Fibroblast of upper back skin (primary cell): ENCODE measurements around the gene TELO2.

ENCODE experiments used
- DNase-seq: peaks from one replicate; pipeline ENCODE4 v3.0.0-alpha.2; 2013

The TELO2 gene

GRCh38 chr16:1524366-1524765 is 31.2 kb downstream of the TELO2 start:
- no peak for DNase-seq

DNA sequence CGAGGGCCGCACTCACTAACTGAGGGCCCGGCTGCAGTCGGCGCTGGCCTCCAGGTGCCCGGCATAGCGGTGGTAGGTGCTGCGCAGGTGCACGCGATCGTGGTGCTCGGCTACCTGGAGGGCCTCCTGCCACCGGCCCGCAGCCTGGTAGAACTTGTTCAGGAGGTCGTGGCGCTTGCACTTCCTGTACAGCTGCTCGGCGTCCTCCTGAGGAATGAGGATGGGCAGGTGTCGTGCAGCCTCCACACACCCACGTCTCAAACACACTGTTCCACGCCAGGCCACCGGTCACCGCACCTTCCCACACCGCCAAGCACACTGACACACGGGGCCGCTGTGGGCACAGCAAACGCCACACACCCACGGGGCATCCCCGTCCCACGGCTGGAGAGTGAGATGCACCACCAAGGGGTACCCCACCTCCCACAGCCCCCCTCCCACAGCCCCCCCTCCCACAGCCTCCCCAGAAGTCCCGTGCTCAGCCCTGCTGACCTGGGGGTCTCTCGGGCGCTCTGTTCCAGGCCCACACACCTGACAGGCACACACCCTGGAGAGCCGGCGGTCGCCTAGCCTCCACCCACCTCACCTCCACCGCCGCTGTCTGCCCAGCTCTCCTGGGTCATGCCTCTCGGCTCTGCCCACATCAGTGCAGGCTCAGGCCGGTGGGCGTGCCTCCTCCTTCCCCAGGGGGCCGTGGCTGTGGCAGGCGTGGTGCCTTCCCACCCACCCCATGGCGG is 32.9 kb downstream of the TELO2 start:
- no peak for DNase-seq

DNA sequence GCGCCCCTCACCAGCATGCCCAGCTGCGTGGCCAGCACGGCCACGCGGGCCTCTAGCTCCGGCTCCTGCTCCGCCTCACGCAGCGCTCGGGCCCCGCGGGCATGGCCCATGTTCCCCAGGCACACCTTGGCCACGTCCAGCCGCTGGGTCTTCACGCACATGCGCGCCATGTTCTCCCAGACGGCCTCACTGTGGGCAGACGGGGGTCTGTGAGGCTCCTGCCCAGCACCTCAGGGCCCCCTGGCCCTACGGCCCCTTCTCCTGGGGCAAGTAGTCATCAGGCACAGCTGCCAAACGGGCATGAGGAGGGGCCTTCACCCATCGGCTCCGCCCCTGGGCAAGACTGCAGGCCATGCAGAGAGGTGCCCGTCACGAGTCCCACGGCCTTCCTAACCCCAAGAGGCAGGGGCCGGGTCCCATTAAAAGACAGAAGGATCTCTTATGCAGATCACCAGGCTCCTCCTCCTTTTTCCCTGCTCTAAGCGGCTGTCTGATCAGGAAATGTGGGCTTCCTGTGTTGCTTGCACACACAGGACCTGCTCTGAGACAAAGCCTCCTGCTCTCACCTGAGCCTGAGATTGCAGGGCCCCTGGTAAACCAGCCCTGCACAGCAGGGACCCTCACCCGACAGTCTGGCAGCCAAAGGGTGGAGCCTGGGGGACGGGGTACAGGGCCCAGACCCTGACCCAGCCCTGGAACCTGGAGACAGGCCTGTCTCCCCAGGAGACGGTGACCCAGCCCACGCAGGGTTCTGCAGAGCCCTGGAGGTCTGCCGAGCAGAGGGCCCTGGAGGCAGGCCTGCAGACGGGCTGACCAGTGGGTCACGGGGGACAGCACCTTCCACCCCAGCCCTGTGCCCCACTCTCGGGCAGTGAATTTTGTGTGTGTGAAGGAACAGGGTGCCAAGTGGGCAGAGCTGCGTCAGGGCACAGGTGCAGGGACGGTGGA is 33.7 kb downstream of the TELO2 start:
- no peak for DNase-seq

DNA sequence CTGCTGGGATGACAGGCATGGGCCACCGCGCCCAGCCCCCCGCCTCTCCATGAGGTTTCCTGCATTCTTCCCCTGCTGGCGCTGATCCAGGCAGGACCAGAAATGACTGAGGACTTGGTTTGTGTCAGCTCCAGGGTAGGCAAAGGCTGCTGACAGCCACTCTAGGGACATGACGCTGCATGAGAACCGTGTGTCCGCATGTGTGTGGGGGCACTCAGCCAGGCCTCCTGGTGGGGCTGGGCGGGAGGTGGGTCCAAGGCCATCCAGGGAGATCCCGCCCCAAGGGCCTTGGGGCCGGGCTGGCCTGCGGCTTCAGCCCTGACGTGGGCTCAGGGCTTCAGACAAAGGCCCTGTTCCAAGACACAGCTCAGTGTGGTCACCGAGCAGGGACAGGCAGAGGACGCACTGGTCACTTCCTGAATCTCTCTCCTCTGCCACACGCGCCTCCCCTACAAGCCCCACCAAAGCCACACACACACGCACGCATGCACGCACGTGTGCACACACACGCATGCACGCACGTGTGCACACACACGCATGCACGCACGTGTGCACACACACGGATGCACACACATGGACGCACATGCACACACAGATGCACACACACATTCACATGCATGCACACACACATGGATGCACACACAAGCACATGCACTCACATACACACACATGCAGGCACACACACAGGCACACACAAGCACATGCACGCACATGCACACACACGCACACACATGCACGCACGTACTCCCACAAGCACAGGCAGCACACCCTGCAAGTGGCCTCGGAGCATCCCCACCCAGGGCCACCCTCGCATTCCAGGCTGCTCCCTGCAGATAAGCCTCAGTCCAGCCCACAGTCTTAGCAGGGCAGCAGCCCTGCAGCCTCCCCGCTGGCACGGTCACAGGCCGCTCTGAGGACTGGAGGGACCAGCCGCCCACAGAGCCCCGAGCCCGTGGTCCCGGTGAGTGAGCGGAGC is 35.0 kb downstream of the TELO2 start:
- peak; percentile 47 for DNase-seq

DNA sequence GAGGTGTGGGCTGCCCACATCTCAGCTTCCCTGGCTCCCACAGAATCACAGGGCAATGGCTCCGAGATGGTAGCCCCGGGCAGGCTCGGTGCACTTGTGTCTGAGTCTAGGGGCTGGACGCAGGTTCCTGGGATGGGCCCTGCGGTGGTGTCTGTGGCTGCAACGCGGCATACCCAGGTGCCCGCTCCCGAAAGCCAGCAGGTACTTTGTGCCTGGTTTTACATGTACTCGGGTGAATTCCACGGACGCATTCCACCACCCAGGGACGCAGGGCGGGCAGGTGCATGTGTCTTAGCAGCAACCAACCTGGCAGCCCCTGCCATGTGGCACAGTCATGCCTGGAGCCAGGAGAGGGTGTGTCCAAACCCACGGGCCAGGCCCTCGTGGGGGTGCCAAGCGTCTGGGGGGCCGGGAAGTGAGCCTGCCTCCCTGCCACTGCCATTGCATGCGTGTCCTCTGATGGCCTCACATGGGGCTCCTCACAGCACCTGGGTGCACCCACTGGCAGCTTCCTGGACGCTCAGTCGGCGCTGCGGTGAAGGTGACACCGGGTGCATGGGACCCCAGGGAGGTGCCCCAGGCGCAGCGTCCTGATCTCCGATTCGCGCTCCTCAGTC is 35.9 kb downstream of the TELO2 start:
- no peak for DNase-seq

DNA sequence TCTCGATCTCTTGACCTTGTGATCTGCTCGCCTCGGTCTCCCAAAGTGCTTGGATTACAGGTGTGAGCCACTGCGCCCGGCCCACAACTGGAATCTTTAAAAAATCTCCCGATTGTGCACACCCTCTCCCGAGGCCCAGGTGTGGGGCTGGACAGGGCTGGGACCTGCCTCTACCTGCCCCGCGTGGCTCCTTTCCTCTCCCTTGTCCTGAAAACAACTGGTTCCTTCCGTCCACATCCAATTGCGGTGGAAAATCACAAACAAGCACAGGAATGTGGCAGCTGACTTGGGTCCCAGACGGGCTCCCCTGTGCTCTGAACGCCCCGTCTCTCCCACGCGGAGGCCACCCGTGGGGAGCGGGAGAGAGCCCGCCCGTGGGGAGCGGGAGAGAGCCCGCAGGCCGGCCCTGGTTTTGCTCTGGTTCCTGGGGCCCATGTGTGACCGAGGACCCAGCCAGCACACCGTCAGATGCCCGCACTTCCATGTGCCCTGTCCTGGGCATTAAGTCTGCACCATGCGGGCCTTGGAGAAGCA is 37.3 kb downstream of the TELO2 start:
- no peak for DNase-seq

- DNase-seq: peak; percentile 87
Observed at GRCh38 chr16:1530883-1531637, 37.9 kb downstream of the TELO2 start.

- DNase-seq: no peak
Observed at GRCh38 chr16:1531638-1531910, 38.4 kb downstream of the TELO2 start.

DNA sequence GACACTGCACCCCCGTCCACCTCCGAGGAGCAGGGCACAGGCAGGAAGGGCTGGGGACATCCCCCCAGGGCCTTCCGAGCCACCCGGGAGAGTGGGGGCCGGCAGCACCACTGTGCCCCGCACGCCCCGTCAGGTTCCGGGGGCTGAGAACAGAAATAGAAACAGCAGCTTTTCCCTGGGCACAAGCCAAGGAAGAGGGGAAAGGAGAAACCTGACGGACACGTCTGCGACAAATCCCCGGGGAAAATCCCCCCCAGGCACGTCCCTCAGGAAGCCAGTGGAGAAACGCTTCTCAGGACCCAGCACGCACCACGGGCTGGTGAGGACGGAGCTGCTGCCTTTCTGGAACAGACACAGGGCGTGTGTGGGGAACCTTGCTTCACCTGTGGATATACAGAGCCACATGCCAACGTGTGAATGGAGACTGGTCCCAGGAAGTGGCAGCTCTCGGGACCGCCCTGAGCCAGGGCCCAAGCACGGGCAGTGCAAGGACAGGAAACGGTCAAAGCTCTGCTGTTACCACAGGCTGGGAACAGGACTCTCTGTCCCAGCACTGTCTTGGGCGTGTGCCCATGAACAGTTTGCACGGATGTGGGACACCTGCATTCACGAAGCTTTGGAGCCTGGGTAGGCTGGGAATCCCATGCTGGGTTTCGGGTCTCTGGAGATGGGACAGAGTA is 39.1 kb downstream of the TELO2 start:
- no peak for DNase-seq

GRCh38 chr16:1532771-1533170 is 39.6 kb downstream of the TELO2 start:
- DNase-seq: no peak

- peak; percentile 86 for DNase-seq
Observed at GRCh38 chr16:1533443-1533951, 40.3 kb downstream of the TELO2 start, which contains the start of gene TMEM204. TSS of gene TMEM204 (plus strand) at chr16:1533666. CDS start at chr16:1534276, 610 bp downstream.

- DNase-seq: peak; percentile 50
Observed at GRCh38 chr16:1534021-1535020, 41.2 kb downstream of the TELO2 start.

DNA sequence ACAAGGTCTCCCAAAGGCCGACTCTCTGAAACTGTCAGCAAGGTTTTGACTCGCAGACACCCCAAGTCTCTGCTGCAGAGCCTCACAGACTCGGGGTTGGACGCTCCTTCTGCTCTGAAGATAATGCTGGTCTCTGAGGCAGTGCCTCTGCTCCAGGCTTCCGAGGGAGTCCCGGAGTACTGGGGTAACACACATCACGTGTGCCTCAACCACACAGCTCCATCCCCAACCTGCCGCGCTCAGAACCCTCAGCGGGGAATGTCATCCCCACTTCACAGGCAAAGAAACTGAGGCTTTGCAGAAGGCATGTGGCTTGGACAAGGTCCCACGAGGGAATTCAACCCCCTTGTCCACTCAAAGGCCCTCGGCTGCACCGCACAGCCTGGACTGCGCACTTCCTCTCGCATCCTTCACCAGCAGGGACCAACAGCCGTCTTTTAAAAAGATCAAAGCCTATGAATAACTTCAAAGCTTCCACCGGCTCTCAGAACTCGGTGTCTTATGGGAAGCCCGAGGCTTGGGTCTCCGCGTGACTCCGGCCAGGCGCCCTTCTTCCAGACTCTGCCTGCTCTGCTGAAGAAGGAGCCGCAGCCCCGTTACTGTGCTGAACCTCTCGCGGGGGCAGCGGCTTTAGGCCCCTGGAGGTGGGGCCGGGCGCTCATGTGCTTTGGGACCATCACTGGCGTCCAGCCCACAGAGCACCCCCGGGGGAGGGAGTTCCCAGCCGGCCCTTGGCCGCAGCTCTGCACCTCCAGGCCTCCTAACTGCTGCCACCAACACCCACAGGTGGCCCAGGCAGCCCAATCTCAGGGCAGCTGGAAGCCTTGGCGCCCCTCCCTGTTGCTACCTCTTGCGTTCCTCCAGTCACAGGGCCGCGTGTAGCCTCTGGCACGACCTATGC is 42.5 kb downstream of the TELO2 start:
- no peak for DNase-seq

GRCh38 chr16:1536601-1537000 is 43.4 kb downstream of the TELO2 start:
- no peak for DNase-seq

DNA sequence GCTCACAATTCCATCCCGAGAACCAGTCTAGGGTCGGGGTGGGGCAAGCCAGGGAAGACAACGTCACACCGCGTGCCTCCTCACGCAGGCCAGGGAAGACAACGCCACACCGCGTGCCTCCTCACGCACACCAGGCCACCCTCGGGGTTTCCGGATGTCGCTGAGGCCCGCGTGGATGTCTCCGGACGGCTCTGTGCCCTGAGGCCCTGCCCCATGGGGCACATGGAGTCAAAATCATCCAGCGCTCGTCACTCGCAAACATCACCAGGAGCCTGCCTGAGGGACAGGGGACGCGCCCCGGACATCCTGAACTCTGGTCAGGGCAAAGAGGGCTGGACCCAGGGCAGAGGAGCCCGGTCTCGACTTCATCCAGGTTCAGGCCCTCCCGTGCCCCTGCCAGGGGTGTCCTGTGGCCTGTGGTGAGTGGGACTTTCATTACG is 44.0 kb downstream of the TELO2 start:
- DNase-seq: no peak

DNA sequence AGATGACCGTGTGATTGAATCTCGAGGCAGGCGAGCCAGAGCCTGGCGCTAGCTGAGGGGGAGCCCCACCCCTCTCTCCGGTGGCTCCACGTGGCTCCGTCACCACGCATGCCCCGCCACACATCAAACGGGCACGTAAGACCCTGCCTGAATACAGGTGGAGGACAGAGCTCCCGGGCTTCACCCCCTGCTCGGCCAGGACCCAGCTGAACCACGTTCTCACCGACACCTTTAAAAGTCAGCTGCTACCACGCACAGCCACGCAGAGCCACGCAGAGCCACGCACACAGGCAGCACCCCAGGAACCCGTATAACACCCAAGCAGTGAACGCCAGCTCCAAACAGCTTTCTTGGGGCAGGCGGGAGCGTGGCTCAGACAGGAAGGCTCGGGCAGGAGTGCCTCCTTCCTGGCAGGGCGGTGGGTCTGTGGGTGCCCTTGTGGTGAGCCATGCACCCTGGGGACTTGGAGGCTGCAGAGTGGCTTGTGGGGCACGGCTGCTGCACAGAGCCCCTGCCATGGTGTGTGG is 44.7 kb downstream of the TELO2 start:
- DNase-seq: no peak

DNA sequence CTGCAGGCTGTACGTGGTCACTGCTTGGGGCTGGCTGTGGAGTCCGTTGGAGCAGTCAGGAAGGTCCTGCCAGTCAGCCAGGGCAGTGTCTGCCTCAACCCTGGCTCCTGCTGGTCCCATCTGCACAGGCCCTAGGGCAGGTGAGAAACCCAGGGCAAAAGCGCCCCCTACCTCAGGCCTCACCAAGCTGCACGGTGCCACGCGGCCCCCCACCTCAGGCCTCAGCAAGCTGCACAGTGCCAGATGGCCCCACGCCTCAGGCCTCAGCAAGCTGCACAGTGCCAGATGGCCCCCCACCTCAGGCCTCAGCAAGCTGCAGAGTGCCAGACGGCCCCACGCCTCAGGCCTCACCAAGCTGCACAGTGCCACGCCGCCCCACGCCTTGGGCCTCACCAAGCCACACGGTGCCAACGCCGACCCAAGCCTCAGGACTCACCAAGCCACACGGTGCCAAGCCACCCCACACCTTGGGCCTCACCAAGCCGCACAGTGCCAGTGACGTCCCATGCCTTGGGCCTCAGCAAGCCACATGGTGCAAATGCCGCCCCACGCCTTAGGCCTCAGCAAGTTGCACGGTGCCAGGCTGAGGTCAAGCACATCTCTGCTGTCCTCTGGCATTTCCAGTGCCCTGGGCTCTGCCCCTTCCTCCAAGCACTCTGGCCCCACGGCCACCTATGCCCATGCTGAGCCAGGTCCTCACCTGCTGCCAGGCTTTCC is 45.8 kb downstream of the TELO2 start:
- DNase-seq: no peak
